ENCODE measurements around the gene MAPK10. TPM values are rescaled to one million over a fixed set of nuclear protein-coding genes. Genes with fewer than 3 reads are reported as not detected.

MAPK10 gene
- polyA plus RNA-seq, 1 donor (not counting 4 experiments of a cell fraction or from before 2014, with no cell fraction given) = 8.2 TPM

DNA sequence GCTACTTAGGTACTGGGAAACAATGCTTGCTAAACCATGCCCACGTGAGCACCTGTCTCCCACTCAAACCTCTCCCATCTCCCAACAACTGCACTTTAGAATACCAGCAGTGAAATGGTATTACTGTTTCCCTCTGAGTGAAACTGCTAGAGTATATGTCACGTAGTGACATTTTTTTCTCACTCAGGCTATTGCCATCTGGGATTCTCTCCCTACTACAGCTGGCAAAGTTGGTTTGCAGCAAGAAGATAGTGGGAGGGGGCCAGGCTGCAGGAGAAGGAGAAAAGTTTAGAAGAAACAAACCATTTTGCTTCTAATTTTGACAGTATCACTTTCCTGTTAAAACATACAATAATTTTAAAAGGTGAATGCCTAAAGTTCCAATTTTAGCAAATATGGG, 358.3 kb downstream of the MAPK10 start:
- no peak overlapping the region for H3K9ac ChIP-seq (ENCODE audit: control insufficient read depth, extremely low read depth, insufficient read depth, low read length)
- H3K9me3 ChIP-seq (ENCODE audit: control insufficient read depth, low read depth, low read length) = no peaks in the 10 kb centered on the region
- H3K27me3 ChIP-seq (ENCODE audit: control insufficient read depth, extremely low read depth, insufficient read depth, low read length) = no peaks in the 10 kb centered on the region
- H3K4me3 ChIP-seq (ENCODE audit: control insufficient read depth in 2 of 3, extremely low read depth in 1 of 3, insufficient read depth in 2 of 3, low read depth in 1 of 3, low read length in 3 of 3) = no peak overlapping the region
- no peak for TF ChIP-seq EZH2 (IDR thresholded peaks at IDR 0.05; ENCODE audit: low read length)
- TF ChIP-seq, protein P1, sequence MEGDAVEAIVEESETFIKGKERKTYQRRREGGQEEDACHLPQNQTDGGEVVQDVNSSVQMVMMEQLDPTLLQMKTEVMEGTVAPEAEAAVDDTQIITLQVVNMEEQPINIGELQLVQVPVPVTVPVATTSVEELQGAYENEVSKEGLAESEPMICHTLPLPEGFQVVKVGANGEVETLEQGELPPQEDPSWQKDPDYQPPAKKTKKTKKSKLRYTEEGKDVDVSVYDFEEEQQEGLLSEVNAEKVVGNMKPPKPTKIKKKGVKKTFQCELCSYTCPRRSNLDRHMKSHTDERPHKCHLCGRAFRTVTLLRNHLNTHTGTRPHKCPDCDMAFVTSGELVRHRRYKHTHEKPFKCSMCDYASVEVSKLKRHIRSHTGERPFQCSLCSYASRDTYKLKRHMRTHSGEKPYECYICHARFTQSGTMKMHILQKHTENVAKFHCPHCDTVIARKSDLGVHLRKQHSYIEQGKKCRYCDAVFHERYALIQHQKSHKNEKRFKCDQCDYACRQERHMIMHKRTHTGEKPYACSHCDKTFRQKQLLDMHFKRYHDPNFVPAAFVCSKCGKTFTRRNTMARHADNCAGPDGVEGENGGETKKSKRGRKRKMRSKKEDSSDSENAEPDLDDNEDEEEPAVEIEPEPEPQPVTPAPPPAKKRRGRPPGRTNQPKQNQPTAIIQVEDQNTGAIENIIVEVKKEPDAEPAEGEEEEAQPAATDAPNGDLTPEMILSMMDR (optimal IDR thresholded peaks at IDR 0.05 in 1 of 3, IDR thresholded peaks at IDR 0.05 in 1 of 3, conservative IDR thresholded peaks at IDR 0.05 in 1 of 3; ENCODE audit: extremely low read depth in 1 of 3, insufficient read depth in 2 of 3, low read length in 3 of 3) = no peak
- dilution Hi-C loops (cut with MboI; ENCODE audit: extremely low pct_ligation_motif_present, low sequenced_read_pairs) = no loop called here
- no peaks in the 10 kb centered on the region for H3K4me1 ChIP-seq (ENCODE audit: control insufficient read depth, extremely low read depth, insufficient read depth, low read length)
- H3K36me3 ChIP-seq (ENCODE audit: control insufficient read depth in 2 of 2, extremely low read depth in 1 of 2, insufficient read depth in 2 of 2, low read length in 2 of 2) = no peaks in the 10 kb centered on the region
- H3K79me2 ChIP-seq (ENCODE audit: control insufficient read depth, insufficient read depth, low read length) = no peaks in the 10 kb centered on the region
- no peaks in the 10 kb centered on the region for H3K9me1 ChIP-seq (ENCODE audit: control insufficient read depth, extremely low read depth, insufficient read depth, low read length)
- H2AFZ ChIP-seq (ENCODE audit: control insufficient read depth, low read length) = no peak overlapping the region
- no peak overlapping the region for H3K4me2 ChIP-seq (ENCODE audit: control insufficient read depth, extremely low read depth, insufficient read depth, low read depth, low read length)
- no peaks in the 10 kb centered on the region for H4K20me1 ChIP-seq (ENCODE audit: control insufficient read depth, extremely low read depth, insufficient read depth, low read length)
- DNase-seq (ENCODE audit: low read depth, low spot score) (no peak), FAIRE-seq (no peak)
- no peak overlapping the region for H3K27ac ChIP-seq (ENCODE audit: control insufficient read depth, insufficient read depth, low read length)

- no peak for TF ChIP-seq EZH2 (IDR thresholded peaks at IDR 0.05; ENCODE audit: low read length)
- TF ChIP-seq, protein P1 (optimal IDR thresholded peaks at IDR 0.05 in 1 of 3, IDR thresholded peaks at IDR 0.05 in 1 of 3, conservative IDR thresholded peaks at IDR 0.05 in 1 of 3; ENCODE audit: extremely low read depth in 1 of 3, insufficient read depth in 2 of 3, low read length in 3 of 3) = no peak
- Histone ChIP-seq H3K9me3 (ENCODE audit: control insufficient read depth, low read depth, low read length) (no peaks in the 10 kb centered on the region), H3K9ac (ENCODE audit: control insufficient read depth, extremely low read depth, insufficient read depth, low read length) (no peak overlapping the region), H2AFZ (ENCODE audit: control insufficient read depth, low read length) (no peak overlapping the region), H4K20me1 (ENCODE audit: control insufficient read depth, extremely low read depth, insufficient read depth, low read length) (no peaks in the 10 kb centered on the region), H3K4me3 (ENCODE audit: control insufficient read depth in 2 of 3, extremely low read depth in 1 of 3, insufficient read depth in 2 of 3, low read depth in 1 of 3, low read length in 3 of 3) (no peak overlapping the region), H3K79me2 (ENCODE audit: control insufficient read depth, insufficient read depth, low read length) (no peaks in the 10 kb centered on the region), H3K27me3 (ENCODE audit: control insufficient read depth, extremely low read depth, insufficient read depth, low read length) (no peaks in the 10 kb centered on the region), H3K27ac (ENCODE audit: control insufficient read depth, insufficient read depth, low read length) (no peak overlapping the region), H3K4me2 (ENCODE audit: control insufficient read depth, extremely low read depth, insufficient read depth, low read depth, low read length) (no peak overlapping the region), H3K36me3 (ENCODE audit: control insufficient read depth in 2 of 2, extremely low read depth in 1 of 2, insufficient read depth in 2 of 2, low read length in 2 of 2) (no peaks in the 10 kb centered on the region), H3K9me1 (ENCODE audit: control insufficient read depth, extremely low read depth, insufficient read depth, low read length) (no peaks in the 10 kb centered on the region), H3K4me1 (ENCODE audit: control insufficient read depth, extremely low read depth, insufficient read depth, low read length) (no peaks in the 10 kb centered on the region)
- DNase-seq (ENCODE audit: low read depth, low spot score) (no peak), FAIRE-seq (no peak)
- dilution Hi-C loops (cut with MboI; ENCODE audit: extremely low pct_ligation_motif_present, low sequenced_read_pairs) = no loop called here
Observed at GRCh38 chr4:85995361-85995760, 364.5 kb downstream of the MAPK10 start.

All from keratinocyte (primary cell).